Measurements from ENCODE around the gene CDH4. TPM values are rescaled to one million over a fixed set of nuclear protein-coding genes. Genes with fewer than 3 reads are reported as not detected.

CDH4 gene
- total and polyA plus RNA-seq, 2 of the 13 experiments (the other 11 are each of a cell fraction or from before 2014, with no cell fraction given) = not detected

- WGBS (ENCODE audit: low lambda C conversion rate) = 8% methylated on average over 28 of the region's 28 CpGs
- intact Hi-C loops (cut with micrococcal nuclease; ENCODE audit: unreplicated experiment) = no loop called here
- TF ChIP-seq RFXAP (CRISPR knock-in tag; IDR thresholded peaks at IDR 0.05; ENCODE audit: borderline replicate concordance) (no peak), ZNF687 (CRISPR knock-in tag; IDR thresholded peaks at IDR 0.05) (peak; percentile 55; the same call in 1 of the 2 replicates), ZNF572 (CRISPR knock-in tag; IDR thresholded peaks at IDR 0.05) (peak; percentile 44; the same call in 1 of the 2 replicates), MAFK (conservative IDR thresholded peaks at IDR 0.05 in 1 of 2, IDR thresholded peaks at IDR 0.05 in 1 of 2; ENCODE audit: low read length in 2 of 2) (no peak), KDM5A (IDR thresholded peaks at IDR 0.05; ENCODE audit: borderline replicate concordance, low read length) (no peak), NR2F2 (IDR thresholded peaks at IDR 0.05; ENCODE audit: borderline replicate concordance, low read depth) (no peak), NAIF1 (CRISPR knock-in tag; IDR thresholded peaks at IDR 0.05; ENCODE audit: borderline replicate concordance) (no peak), HNRNPLL (IDR thresholded peaks at IDR 0.05; ENCODE audit: low read depth, low read length, poor library complexity, severe bottlenecking) (peak; percentile 56), ZNF124 (CRISPR knock-in tag; IDR thresholded peaks at IDR 0.05) (no peak), TAF15 (IDR thresholded peaks at IDR 0.05; ENCODE audit: low read depth, low read length, poor library complexity, severe bottlenecking) (peak; percentile 69), PCBP1 (IDR thresholded peaks at IDR 0.05; ENCODE audit: borderline replicate concordance, low read depth, low read length) (peak; percentile 84; the same call in 1 of the 2 replicates), NCOR1 (IDR thresholded peaks at IDR 0.05; ENCODE audit: borderline replicate concordance, low read length) (no peak), ZNF543 (CRISPR knock-in tag; IDR thresholded peaks at IDR 0.05) (no peak)
- TF ChIP-seq, protein P1, sequence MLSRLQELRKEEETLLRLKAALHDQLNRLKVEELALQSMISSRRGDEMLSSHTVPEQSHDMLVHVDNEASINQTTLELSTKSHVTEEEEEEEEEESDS (CRISPR knock-in tag; IDR thresholded peaks at IDR 0.05; ENCODE audit: borderline replicate concordance) = no peak
- TF ChIP-seq, protein P2, sequence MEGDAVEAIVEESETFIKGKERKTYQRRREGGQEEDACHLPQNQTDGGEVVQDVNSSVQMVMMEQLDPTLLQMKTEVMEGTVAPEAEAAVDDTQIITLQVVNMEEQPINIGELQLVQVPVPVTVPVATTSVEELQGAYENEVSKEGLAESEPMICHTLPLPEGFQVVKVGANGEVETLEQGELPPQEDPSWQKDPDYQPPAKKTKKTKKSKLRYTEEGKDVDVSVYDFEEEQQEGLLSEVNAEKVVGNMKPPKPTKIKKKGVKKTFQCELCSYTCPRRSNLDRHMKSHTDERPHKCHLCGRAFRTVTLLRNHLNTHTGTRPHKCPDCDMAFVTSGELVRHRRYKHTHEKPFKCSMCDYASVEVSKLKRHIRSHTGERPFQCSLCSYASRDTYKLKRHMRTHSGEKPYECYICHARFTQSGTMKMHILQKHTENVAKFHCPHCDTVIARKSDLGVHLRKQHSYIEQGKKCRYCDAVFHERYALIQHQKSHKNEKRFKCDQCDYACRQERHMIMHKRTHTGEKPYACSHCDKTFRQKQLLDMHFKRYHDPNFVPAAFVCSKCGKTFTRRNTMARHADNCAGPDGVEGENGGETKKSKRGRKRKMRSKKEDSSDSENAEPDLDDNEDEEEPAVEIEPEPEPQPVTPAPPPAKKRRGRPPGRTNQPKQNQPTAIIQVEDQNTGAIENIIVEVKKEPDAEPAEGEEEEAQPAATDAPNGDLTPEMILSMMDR (CRISPR knock-in tag; IDR thresholded peaks at IDR 0.05) = peak; percentile 97
Measured at GRCh38 chr20:61896058-61896961, 644.2 kb downstream of the CDH4 start.

More at GRCh38 chr20:61896058-61896961, 644.2 kb downstream of the CDH4 start:
- Histone ChIP-seq H3K79me2 (ENCODE audit: insufficient read depth, low read length) (no peaks in the 10 kb centered on the region), H3K9me3 (ENCODE audit: low read length) (no peaks in the 10 kb centered on the region), H3K27me3 (ENCODE audit: control insufficient read depth in 1 of 2, insufficient read depth in 2 of 2, low read length in 2 of 2) (peaks cover 13 to 59% of the 10 kb centered on the region in 2 experiments; a peak in 4 of 5 replicates), H3K4me2 (ENCODE audit: low read depth, low read length) (no peak overlapping the region), H3K9ac (ENCODE audit: insufficient read depth, low read depth, low read length) (no peak overlapping the region), H3K27ac (ENCODE audit: extremely low read length, insufficient read depth, low read length) (no peak overlapping the region), H4K20me1 (ENCODE audit: insufficient read depth, low read length) (peaks cover 5% of the 10 kb centered on the region; the same call in 1 of the 2 replicates), H3K4me1 (ENCODE audit: insufficient read depth, low read length) (peaks cover 16% of the 10 kb centered on the region), H3K4me3 (replicated peaks in 1 of 3; ENCODE audit: insufficient read depth in 1 of 3, low read depth in 2 of 3, low read length in 3 of 3) (no peak overlapping the region), H3K36me3 (replicated peaks in 1 of 2; ENCODE audit: control insufficient read depth in 1 of 2, insufficient read depth in 2 of 2, low read length in 2 of 2) (no peaks in the 10 kb centered on the region), H2AFZ (ENCODE audit: low read length) (no peak overlapping the region)
- ATAC-seq = peak; percentile 89
- ChIA-PET CTCF (ENCODE audit: low intra/inter-chr PET ratio, low total read pairs) (interaction anchor here (1.0 to 1.3 kb wide), 2 partner anchors 1685 to 1839 kb away, joined by 3 to 5 read pairs; no protein-coding TSS in a partner anchor), POLR2A (no interaction called here)
- DNase-seq (ENCODE audit: low spot score) = peak; percentile 44
- in situ Hi-C loops (cut with HindIII; ENCODE audit: extremely low pct_ligation_motif_present, low pct_unique_long_range_greater_than_20kb) = loop anchor here (25.0 kb wide), 1 partner anchor 1834 kb away; no protein-coding TSS in a partner anchor
- no TSS peak for BruUV-seq (replicated peaks)
- FAIRE-seq = peak; percentile 81

Data from HepG2 (cell line).